ENCODE results near the gene CT45A10.
"Not testable (repeated sequence)": the region's sequence is repeated elsewhere in the genome, so short reads cannot be mapped to it uniquely, and the experiment has no call there.

- TF ChIP-seq REST (IDR thresholded peaks at IDR 0.05); HMGXB4 (CRISPR knock-in tag; IDR thresholded peaks at IDR 0.05; ENCODE audit: borderline replicate concordance); POLR2A (IDR thresholded peaks at IDR 0.05; ENCODE audit: low read length); FOSB (CRISPR knock-in tag; IDR thresholded peaks at IDR 0.05); CHD2 (IDR thresholded peaks at IDR 0.05; ENCODE audit: low read length, partially characterized antibody); RNF2 (IDR thresholded peaks at IDR 0.05; ENCODE audit: borderline replicate concordance, low read depth); TP53 (CRISPR knock-in tag; IDR thresholded peaks at IDR 0.05); GATA3 (IDR thresholded peaks at IDR 0.05; ENCODE audit: borderline replicate concordance): not testable (repeated sequence)
- TF ChIP-seq, protein P1, sequence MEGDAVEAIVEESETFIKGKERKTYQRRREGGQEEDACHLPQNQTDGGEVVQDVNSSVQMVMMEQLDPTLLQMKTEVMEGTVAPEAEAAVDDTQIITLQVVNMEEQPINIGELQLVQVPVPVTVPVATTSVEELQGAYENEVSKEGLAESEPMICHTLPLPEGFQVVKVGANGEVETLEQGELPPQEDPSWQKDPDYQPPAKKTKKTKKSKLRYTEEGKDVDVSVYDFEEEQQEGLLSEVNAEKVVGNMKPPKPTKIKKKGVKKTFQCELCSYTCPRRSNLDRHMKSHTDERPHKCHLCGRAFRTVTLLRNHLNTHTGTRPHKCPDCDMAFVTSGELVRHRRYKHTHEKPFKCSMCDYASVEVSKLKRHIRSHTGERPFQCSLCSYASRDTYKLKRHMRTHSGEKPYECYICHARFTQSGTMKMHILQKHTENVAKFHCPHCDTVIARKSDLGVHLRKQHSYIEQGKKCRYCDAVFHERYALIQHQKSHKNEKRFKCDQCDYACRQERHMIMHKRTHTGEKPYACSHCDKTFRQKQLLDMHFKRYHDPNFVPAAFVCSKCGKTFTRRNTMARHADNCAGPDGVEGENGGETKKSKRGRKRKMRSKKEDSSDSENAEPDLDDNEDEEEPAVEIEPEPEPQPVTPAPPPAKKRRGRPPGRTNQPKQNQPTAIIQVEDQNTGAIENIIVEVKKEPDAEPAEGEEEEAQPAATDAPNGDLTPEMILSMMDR (IDR thresholded peaks at IDR 0.05): not testable (repeated sequence)
Measured at GRCh38 chrX:135888976-135889375, 4.3 kb downstream of the CT45A10 start.
